ENCODE data around the gene PPP1R7. TPM values are rescaled to one million over a fixed set of nuclear protein-coding genes. Genes with fewer than 3 reads are reported as not detected.

PPP1R7 gene
- total RNA-seq, 2 donors from 2014 or later = 48.5 to 52.7 TPM

DNA sequence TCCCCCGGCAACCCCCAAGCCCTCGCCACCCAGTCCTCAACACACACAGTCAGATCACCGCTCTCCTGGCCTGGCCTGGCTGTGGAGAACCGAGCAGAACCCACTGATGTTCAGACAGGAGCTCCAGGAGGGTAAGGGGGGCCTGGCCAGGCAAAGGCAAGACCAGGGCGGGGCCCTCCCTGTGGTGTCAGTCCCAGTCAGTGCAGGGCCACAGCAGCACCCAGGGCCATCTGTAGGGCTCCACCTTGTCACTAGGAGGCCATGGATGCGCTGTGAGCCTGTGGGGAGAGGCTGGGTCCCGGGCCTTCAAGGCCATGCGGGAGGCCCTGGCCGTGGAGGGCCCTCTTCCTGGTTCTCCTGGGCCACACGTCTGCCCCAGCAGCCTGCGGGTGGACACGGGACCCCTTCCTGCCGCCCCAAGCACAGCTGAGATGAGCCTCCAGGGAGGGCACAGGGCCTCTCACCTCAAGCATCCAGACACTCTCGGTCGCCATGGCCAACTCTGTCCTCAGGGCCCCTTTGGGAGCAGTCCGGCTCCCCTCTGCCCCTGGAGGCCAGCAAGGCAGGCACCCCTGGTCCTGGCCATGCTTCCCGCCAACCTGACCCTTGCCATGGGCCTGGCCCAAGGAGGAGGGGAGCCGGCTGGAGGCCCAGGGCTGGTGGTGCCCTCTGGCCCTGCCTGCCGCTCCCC lies 40.2 kb downstream of the PPP1R7 start:
- Mint-ChIP-seq H3K27me3 (ENCODE audit: insufficient read depth) (no peaks in the 10 kb centered on the region), H3K4me3 (no peak overlapping the region), H3K36me3 (ENCODE audit: low read depth) (no peaks in the 10 kb centered on the region), H3K4me1 (peaks cover 4% of the 10 kb centered on the region), H3K27ac (no peak overlapping the region), H3K9me3 (no peaks in the 10 kb centered on the region)
- no peak for TF ChIP-seq CTCF (conservative IDR thresholded peaks at IDR 0.05)
- Histone ChIP-seq H3K4me3 (ENCODE audit: low read length) (no peak overlapping the region), H3K27ac (ENCODE audit: low read depth, low read length) (no peak overlapping the region), H3K36me3 (ENCODE audit: control insufficient read depth, insufficient read depth, low read length) (no peaks in the 10 kb centered on the region), H3K9ac (ENCODE audit: extremely low read depth, low read length, poor library complexity, severe bottlenecking) (no peak overlapping the region), H3K9me3 (ENCODE audit: control insufficient read depth, low read length) (no peaks in the 10 kb centered on the region), H3K4me1 (ENCODE audit: control insufficient read depth, insufficient read depth, low read length) (peaks cover 6% of the 10 kb centered on the region), H3K27me3 (ENCODE audit: control insufficient read depth, insufficient read depth, low read length, poor library complexity, severe bottlenecking) (no peaks in the 10 kb centered on the region)
- WGBS, 2 experiments (ENCODE audit: insufficient coverage in 1 of 2, insufficient read length in 1 of 2) = 94% methylated on average over 8 to 19 of the region's 19 CpGs
- DNase-seq = peak; percentile 54

GRCh38 chr2:241191081-241191480 lies 40.8 kb downstream of the PPP1R7 start:
- Histone ChIP-seq H3K9me3 (ENCODE audit: control insufficient read depth, low read length) (no peaks in the 10 kb centered on the region), H3K9ac (ENCODE audit: extremely low read depth, low read length, poor library complexity, severe bottlenecking) (no peak overlapping the region), H3K36me3 (ENCODE audit: control insufficient read depth, insufficient read depth, low read length) (no peaks in the 10 kb centered on the region), H3K4me3 (ENCODE audit: low read length) (no peak overlapping the region), H3K27me3 (ENCODE audit: control insufficient read depth, insufficient read depth, low read length, poor library complexity, severe bottlenecking) (no peaks in the 10 kb centered on the region), H3K4me1 (ENCODE audit: control insufficient read depth, insufficient read depth, low read length) (peaks cover 6% of the 10 kb centered on the region), H3K27ac (ENCODE audit: low read depth, low read length) (no peak overlapping the region)
- Mint-ChIP-seq H3K4me3 (no peak overlapping the region), H3K36me3 (ENCODE audit: low read depth) (no peaks in the 10 kb centered on the region), H3K27ac (no peak overlapping the region), H3K4me1 (peaks cover 4% of the 10 kb centered on the region), H3K9me3 (no peaks in the 10 kb centered on the region), H3K27me3 (ENCODE audit: insufficient read depth) (no peaks in the 10 kb centered on the region)
- DNase-seq = peak; percentile 31
- WGBS, 2 experiments (ENCODE audit: insufficient coverage in 1 of 2, insufficient read length in 1 of 2) = 92 to 93% methylated on average over 3 to 14 of the region's 14 CpGs
- no peak for TF ChIP-seq CTCF (conservative IDR thresholded peaks at IDR 0.05)

- Mint-ChIP-seq H3K36me3 (ENCODE audit: low read depth) (no peaks in the 10 kb centered on the region), H3K27ac (no peak overlapping the region), H3K4me3 (no peak overlapping the region), H3K27me3 (ENCODE audit: insufficient read depth) (no peaks in the 10 kb centered on the region), H3K9me3 (no peaks in the 10 kb centered on the region), H3K4me1 (peaks cover 1% of the 10 kb centered on the region)
- H3K36me3 ChIP-seq (ENCODE audit: control insufficient read depth, insufficient read depth, low read length) = no peaks in the 10 kb centered on the region
- no peak overlapping the region for H3K4me3 ChIP-seq (ENCODE audit: low read length)
- no peaks in the 10 kb centered on the region for H3K27me3 ChIP-seq (ENCODE audit: control insufficient read depth, insufficient read depth, low read length, poor library complexity, severe bottlenecking)
- H3K27ac ChIP-seq (ENCODE audit: low read depth, low read length) = no peak overlapping the region
- no peak for TF ChIP-seq CTCF (conservative IDR thresholded peaks at IDR 0.05)
- DNase-seq = peak; percentile 7
- H3K4me1 ChIP-seq (ENCODE audit: control insufficient read depth, insufficient read depth, low read length) = peaks cover 3% of the 10 kb centered on the region
- no peaks in the 10 kb centered on the region for H3K9me3 ChIP-seq (ENCODE audit: control insufficient read depth, low read length)
- 91 to 100% methylated on average over 4 to 7 of the region's 8 CpGs for WGBS, 2 experiments (ENCODE audit: insufficient coverage in 1 of 2, insufficient read length in 1 of 2)
- no peak overlapping the region for H3K9ac ChIP-seq (ENCODE audit: extremely low read depth, low read length, poor library complexity, severe bottlenecking)
Measured at GRCh38 chr2:241193271-241193670, 43.0 kb downstream of the PPP1R7 start.

Data from endodermal cell (in vitro differentiated cells).